Left ventricle myocardium superior (tissue), 1 donor: ENCODE data around the gene RS1. TPM values are rescaled to one million over a fixed set of nuclear protein-coding genes. Genes with fewer than 3 reads are reported as not detected.

Source experiments
- ATAC-seq: fragments of 200-7000 bp; cut with Tn5 transposase; one replicate; pipeline ENCODE4 v1.9.1; 2020; ENCODE audit warnings: mild to moderate bottlenecking, moderate library complexity
- DNase-seq: peaks from one replicate; pipeline ENCODE4 v3.0.0-alpha.2; 2020
- intact Hi-C: fragments of 100-400 bp; cut with micrococcal nuclease; formaldehyde crosslinking; loops from one replicate; pipeline ENCODE4 v1.11.0; 2022
- long read RNA-seq: library from polyadenylated mRNA; unstranded; transcript quantifications from one replicate; pipeline ENCODE4 v2.0.0, GENCODE V29; 2021
- total RNA-seq: library from RNA; stranded (reverse); fragmentation: NEBNext Ultra II Directional; extraction: Animal tissue kit (Norgen Biotek cat#: 25700); gene quantifications from one replicate; pipeline ENCODE4 v1.2.1, GENCODE V29; 2021
- donor health status: DM: no; HTN: yes; CAD: no; lungs with severe emphysema.

The RS1 gene
- total RNA-seq: not detected
- long read RNA-seq: 0 reads

DNA sequence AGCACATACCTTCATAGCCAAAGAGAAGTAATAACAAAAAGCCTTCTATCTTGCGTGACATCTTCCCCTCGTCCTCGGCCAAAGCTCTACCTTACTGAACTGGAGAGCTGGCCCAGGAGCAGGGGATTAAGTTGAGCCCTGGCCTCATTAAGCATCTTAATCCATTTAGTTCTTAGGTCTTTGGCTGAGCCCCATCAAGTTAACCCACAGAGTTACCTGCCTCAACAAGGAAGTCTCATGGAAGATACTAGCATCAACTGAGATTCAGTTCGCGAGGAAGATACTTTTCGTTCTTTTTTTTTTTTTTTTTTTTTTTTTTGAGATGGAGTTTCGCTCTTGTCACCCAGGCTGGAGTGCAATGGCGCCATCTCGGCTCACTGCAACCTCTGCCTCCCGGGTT, at the start of gene RS1:
Gene RS1 (minus strand): TSS at position 101 of the 400 bp plus-strand sequence. CDS start 40 bp downstream, at position 61.
- DNase-seq (no peak), ATAC-seq (no peak)
- intact Hi-C loops: no loop called here

DNA sequence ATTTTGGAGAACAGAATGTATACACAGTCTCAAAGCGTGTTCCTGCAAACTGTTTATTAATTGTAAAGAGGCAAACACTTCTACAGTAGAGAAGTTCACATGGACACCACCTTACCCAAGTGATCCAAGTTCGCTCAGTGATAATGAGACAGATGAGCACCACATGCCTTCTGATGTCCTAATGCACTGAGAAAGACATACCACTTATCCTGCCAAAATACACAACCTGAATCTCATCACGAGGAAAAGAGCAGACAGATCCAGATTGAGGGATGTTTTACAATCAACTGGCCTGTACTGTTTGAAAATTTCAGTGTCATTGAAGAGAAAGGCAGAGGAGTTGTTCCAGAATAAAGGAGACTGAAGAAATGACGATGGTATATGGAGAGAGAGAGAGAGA, 47.9 kb upstream of the RS1 start:
- no peak for ATAC-seq
- intact Hi-C loops: no loop called here
- DNase-seq: no peak

DNA sequence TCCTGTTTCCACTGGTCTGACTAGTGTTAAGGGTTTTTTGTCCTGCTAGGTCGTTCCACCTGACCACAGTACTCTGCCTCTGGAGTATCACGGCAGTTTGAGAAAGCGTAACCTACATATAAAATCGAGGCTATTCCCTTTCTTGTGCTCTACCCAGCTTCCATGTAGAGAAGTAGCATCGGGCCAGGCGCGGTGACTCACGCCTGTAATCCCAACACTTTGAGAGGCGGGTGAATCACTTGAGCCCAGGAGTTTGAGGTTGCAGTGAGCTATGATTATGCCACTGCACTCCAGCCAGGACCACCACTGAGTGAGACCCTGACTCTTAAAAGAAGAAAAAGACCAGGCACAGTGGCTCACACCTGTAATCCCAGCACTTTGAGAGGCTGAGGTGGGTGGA, 43.0 kb upstream of the RS1 start:
- no peak for DNase-seq
- intact Hi-C loops: no loop called here
- ATAC-seq: no peak

DNA sequence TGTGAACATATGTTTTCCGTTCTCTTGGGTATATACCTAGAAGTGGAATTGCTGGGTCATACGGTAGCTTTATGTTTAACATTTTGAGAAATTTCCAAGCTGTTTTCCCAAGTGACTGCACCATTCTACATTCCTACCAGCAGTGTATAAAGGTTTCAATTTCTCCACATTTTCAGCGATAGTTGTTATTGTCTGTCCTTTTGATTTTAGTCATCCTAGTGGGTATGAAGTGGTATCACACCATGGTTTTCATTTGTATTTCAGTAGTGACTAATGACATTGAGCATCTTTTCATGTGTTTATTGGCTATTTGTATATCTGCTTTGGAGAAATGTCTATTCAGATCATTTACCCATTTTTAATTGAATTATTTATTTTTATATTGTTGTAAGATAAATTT, 37.9 kb upstream of the RS1 start:
- intact Hi-C loops: no loop called here
- no peak for ATAC-seq
- no peak for DNase-seq

DNA sequence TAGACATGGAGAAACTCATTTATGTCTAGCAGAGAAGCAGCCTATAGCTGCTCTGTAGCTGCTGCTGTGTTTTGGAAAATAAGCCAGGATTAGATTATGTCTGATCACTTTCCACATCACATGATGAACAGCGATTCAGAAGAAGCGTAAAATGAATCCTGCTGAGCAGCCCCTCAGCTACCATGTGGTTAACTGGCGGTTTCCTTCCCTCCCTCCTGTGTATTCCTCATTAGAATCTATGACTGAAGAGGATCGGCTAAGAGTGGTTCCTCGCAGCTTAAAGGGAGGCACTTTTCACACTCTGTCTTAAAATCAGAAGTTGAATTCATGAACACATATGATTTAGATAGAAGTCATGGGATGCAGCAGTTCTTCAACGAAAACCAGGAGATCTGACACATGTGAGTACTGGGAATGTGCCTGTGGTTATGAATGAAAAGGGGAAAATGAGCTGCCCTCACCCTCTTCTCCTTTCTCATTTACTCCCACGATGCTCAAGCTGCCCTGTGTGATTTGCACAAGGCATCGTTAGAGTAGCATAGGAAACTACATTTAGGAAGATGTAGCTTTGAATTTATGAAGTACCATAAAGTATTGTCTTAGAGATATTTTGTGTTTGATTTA, 35.6 kb upstream of the RS1 start, which contains the start of gene PPEF1:
Gene PPEF1 (plus strand): TSS at position 220 of the 624 bp plus-strand sequence. CDS start 136 bp downstream, at position 356.
- intact Hi-C loops: no loop called here
- ATAC-seq (no peak), DNase-seq (no peak)

DNA sequence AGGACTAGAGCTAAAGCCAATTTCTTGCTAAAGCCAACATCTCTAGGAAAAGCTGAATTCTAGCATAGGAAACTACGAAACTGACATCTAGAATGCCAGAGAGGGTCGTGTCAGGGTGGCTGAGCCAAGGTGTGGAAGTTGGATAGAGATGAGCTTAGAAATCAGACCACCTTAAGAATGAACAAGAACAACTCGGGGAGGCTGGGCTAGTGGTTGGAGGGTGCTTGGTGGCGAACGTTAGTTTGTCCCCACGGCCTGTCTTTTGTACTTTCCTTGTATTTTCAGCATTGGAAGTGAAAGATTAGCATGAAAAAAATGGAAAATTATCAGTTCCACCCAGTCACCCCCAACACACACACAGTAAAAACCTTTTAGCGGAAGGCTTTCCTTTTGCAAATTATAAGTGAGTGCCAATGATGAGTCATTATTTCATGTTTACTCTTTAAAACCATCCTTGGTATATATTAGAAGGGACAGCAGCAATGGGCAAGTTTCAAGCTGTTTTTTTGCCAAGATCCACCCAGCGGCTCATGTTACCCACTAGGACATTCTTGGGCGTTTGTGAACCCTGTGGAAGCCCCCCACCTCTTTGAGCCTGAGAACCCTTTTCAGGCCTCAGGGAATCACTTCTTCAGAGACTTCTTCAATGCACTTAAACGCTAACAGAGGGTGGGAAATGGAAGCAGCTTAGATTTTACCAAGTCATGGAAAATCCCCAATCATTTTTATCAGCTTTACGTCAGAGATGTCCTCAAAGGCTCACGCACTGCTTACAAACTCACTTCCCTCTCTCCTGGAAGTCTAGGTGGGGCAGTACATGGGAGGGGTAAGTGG, 30.7 kb upstream of the RS1 start:
- ATAC-seq (no peak), DNase-seq (no peak)
- intact Hi-C loops: no loop called here

DNA sequence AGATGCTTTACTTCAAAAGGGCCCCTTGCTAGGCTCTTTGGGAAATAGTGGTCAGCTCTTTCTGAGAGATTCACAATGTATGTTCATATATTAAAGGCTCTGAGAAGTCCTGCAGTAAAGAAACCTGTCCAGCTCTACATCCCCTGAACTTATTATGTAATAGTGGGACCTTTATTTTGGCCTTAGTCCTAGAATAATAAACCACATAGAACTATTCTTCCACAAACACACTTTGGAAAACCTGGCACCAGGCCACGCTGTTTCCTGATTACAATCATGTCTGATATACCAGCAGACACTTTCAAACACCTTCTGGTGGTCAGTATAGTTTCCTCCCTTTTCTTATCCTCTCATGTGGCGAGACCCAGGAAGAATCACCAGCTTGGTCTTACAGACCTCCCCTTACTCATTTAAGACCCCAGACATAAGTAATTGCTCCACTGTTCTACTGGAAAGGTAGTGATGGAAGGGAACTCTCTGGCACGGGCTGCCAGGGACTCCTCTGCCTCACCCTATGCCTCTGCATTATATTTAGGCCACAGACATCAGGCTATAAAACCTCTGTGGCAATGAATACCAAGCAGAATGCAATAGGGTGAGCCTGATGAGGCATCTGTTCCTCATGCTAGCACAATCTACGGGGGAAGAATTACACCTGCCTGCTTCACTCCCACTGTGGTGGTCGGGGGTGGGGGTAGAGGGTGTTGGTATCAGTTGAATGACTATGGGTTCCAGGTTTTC, 29.9 kb upstream of the RS1 start:
- ATAC-seq (no peak), DNase-seq (peak; percentile 41)
- intact Hi-C loops: no loop called here

DNA sequence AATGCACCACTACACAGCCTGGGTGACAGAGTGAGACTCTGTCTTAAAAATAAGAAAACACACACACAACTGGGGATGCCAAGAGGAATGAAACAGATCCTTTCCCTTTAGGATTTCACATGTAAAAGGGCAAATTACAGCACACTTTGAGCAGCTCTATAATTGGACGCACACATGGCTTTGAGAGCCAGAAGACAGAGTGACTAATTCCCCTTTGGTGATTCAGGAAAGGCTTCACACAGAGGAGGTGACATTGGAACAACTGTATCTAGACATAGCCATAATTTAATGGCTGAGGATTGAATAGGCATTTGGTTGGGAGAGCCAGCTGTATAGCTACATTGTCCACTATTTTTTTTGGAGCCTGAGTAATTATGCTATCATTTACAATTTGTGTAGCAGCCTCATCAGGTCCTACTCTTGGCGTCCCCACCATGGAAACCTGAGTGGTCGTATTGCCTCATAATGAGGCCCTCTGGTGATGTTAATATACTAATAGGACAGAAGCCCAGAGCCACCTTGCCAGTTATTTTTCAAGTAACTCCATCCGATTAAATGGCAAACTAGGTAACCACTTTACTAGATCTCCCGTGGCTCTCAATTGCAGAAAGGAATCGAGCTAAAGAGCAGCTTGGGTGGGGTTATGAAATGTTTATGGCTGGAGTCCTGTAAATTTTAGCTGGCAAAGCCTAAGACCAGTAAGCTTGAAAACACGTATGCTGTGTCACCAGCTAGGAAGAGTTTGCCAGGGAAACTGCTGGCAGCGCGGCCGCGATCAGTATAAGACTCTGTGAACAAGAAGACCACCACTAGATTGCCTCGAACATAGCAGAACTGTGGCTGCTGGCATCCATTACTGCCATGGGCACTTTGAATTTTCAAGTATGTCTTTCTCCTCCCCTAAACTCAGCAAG, 27.1 kb upstream of the RS1 start:
- ATAC-seq (no peak), DNase-seq (no peak)
- intact Hi-C loops: no loop called here

DNA sequence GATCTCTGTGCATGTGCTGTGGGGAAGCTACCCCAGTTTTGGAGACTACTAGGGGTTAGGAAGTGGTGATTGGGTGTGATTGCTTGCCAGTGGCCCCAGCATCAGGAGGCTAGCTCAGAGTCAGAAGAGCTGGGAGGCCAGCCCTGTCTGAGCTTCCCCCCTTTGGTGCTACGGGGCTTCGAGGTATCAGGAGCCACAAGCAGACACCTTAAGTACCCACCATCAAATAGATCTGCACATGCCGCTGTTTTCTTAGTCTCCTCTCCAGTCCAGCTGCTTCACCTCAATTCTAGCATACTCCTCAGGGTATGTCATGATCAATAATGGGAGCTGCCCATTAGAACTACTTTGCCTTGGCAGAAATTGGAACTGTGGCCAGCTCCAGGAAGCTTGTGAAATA, 24.7 kb upstream of the RS1 start:
- ATAC-seq: no peak
- no peak for DNase-seq
- intact Hi-C loops: no loop called here

DNA sequence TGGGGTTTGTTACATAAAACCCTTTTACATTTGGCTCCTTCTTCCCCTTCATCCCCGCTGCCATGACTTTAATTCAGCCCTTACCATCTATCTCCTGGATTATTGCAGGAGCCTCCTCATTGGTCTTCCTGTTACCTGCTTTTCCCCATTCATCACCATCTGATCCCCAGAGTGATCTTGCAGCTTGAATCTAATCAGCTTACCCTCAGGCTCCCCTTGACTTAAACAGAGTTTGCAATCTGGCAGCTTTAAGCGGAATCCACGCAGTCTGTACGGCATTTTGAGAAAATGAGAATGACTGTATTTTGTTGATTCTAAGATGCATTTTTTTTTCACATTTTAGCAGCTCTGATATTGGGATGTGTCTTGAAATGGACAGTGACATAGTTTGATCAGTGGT, 20.6 kb upstream of the RS1 start:
- no peak for ATAC-seq

DNA sequence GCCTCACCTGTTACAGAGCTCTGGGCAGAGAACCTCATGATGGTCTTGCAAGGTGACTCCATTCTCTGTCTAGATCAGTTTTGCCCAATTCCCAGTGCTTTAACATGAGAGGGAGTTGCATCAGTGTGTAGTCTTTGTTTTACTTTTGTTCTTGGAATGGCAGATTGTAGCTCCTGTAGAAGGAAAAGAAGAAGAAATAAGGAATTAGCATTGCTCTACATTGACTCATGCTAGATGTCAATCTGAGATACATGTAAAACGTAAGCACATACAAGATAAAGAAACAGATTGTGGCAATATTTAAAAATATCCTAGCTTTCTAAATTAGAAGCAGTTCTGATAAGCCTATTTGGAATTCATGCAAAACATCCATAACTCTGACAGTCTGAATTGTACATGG, 19.5 kb upstream of the RS1 start:
- ATAC-seq (no peak), DNase-seq (no peak)
- intact Hi-C loops: no loop called here

More for the DNA sequence above, 20.6 kb upstream of the RS1 start:
- intact Hi-C loops: no loop called here
- no peak for DNase-seq

DNA sequence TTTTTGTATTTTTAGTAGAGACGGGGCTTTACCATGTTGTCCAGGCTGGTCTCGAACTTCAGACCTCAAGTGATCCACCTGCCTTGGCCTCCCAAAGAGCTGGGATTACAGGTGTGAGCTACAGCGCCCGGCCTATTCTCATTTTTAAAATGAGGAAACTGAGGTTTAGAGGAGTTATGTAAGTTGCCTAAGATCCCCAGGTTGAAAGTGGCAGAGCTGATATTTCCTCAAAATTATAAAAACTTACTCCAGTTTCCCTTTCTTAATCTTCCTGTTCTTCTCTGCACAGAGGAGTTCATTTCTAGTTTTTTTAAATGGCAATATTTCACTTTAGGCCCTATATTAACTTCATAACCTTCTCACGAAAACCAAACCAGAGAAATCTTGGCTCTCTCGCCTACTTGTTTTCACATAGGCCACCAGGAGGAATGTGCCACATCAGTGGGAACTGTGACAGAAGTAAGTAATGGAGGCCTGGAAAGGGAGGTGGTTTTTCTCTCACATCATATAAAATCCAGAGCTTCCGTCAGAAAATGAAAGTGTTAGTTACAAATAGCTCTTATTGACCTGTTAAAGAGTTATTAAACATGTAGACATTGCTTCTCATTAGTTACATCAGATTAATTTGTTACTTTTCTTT, 16.1 kb upstream of the RS1 start:
- ATAC-seq: no peak

DNA sequence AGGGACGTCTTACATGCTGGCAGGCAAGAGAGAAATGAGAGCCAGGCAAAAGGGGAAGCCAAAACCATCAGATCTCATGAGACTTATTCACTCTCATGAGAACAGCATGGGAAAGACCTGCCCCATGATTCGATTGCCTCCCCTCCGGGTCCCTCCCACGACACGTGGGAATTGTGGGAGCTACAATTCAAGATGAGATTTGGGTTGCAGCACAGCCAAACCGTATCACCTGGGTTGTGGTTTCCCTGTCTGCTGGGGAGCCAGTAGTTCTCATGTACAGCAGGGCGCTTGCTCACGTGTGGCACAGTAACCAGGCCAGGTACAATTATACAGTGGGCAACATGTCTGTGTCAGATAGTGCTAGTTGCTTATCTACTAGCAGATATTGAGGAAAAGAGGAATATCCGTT, 11.1 kb upstream of the RS1 start:
- ATAC-seq: no peak
- intact Hi-C loops: no loop called here
- DNase-seq: no peak

More for the DNA sequence above, 16.1 kb upstream of the RS1 start:
- DNase-seq: no peak
- intact Hi-C loops: no loop called here

DNA sequence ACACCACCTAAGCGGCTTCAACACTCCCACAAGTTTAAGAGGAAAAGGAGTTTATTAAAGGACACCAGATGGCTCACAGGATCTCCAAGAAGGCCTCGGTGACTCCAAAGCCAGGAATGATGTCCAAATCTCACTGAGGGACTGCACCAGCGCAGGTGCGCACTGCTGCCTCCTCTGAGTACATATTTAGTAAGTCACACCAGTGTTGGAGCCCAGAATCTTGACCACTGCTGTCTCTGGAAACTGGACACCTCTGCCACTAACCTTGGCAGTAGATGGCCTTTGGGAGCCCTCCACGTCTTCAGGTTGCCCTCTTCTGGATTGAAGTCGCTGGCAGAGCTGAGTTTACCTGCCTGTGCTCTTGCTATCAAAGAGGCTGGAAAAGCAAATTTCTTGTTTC, 10.1 kb upstream of the RS1 start:
- intact Hi-C loops: no loop called here
- no peak for ATAC-seq
- no peak for DNase-seq

DNA sequence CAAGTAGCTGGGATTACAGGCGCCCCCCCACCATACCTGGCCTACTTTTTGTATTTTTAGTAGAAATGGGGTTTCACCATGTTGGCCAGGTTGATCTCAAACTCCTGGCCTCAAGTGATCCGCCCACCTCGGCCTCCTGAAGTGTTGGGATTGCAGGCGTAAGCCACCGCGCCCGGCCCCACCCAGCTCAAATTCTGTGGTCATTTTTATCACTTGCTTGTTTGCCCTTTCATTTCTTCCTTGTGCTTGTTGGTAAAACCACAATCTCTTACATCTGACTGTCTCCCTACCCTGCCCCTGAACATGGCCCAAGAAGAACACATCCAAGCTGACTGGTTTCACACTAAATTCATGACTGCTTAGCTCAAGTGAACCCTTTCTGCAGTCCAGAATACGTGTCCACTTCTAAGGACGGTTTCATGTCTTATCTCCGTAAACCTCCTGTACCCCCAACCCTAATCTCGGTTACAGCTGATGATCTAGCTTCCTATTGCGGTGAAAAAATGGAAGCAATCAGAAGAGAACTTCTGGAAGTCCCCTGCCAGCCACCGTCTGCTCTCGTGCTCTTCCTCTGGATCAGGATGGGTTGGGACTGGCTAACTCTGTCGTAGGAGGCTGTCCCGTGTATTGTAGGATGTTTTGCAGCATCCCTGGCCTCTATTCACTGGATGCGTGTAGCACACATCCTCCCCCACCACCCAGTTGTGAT, 5.4 kb upstream of the RS1 start:
- intact Hi-C loops: no loop called here
- ATAC-seq (no peak), DNase-seq (no peak)

DNA sequence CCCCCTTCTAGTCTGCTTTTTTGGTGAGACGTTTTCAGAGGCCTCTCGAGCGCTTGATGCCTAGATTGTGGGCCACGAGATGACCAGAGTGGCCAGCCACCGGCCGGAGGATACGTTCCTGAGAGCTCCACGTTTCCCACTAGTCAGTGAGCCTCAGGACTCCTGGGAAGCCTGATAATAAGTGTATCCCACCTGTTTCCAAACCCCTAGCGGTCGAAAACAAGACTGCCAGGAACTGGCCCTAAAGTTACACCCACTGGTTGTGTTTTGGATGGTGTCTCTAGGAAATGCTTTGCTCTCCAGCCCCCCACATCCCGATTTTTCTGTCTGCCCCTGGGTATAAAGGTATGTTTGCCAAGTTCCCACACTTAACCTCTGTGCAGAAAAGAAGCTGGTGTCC, 4.6 kb upstream of the RS1 start:
- DNase-seq (no peak), ATAC-seq (no peak)
- intact Hi-C loops: no loop called here

DNA sequence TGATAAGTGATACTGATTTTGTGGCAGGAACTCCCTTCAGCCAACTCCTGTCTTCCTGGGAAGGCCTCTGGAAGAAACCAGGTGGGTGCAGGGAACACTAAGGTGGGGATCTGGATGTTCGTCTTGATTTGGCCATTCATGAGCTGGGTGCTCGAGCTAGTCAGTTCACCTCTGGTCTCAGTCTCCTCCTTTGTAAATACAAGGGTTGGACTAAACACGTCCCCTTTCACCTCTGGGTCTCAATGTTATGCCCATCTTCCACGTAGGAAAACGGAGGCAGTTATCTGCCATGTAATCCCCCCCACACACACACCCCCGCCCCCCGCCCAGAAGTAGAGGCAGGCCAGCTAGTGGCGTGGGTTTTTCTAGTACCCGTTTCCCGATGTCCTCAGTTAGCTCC, 4.1 kb upstream of the RS1 start:
- ATAC-seq (no peak), DNase-seq (no peak)
- intact Hi-C loops: no loop called here
